PFSK-1 (cell line): ENCODE data around the gene DYRK1A.

Experiments used
- POLR2AphosphoS5 ChIP-seq: IDR thresholded peaks from 2 replicates; pipeline ENCODE4 v1.6.1; 2012; ENCODE audit warnings: low read depth, mild to moderate bottlenecking, control low read depth, low read length, moderate library complexity
- REST ChIP-seq, 2 experiments: IDR thresholded peaks; 2 replicates each; pipeline versions ENCODE4 v1.6.1 to v1.8.0; 2011 to 2012; ENCODE audit warnings: low read depth in 2 of 2, low read length in 2 of 2, control low read depth in 1 of 2, inconsistent platforms in 1 of 2, mild to moderate bottlenecking in 1 of 2, moderate library complexity in 1 of 2; ENCODE audit not compliant: insufficient read depth in 1 of 2

- no peak for TF ChIP-seq REST (IDR thresholded peaks at IDR 0.05; ENCODE audit: insufficient read depth in 1 of 2, low read depth in 2 of 2, low read length in 2 of 2)
- TF ChIP-seq POLR2AphosphoS5, result no peak
Observed at GRCh38 chr21:37392441-37392840, 25.9 kb downstream of the DYRK1A start.
